ENCODE measurements around the gene EMC10.
A peak's percentile ranks its signal among the peaks of the same experiment; 100 is the strongest.

EMC10 gene

DNA sequence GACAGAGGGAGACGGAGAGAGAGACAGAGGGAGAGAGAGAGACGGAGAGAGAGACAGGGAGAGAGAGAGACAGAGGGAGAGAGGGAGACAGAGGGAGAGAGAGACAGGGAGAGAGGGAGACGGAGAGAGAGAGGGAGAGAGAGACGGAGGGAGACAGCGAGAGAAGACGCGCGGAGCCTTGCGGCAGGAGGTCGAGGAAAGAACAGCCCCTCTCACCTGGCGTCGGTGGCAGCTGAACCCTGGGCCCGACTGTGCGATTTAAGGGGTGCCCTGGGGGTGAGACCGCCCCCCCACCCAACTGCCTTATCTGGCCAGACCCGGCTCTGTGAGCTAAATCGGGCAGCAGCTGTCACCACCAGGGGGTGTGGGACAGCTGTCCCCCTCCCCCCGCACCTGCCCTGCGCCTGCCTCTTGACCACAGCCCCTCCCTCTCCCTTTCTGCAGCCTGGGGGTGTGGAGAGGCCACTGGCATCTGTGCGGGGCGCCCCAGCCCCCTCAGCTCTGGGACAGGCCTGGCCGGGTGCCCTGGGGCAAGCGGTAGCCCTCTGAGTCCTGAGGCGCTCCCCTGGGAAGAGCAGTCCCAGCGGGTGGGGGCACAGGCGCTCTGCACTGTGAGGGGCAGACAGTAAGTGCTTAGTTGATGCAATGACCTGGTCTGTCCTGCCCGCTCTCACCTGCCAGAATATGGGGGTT is 23.9 kb downstream of the EMC10 start:
- no peak for DNase-seq

DNA sequence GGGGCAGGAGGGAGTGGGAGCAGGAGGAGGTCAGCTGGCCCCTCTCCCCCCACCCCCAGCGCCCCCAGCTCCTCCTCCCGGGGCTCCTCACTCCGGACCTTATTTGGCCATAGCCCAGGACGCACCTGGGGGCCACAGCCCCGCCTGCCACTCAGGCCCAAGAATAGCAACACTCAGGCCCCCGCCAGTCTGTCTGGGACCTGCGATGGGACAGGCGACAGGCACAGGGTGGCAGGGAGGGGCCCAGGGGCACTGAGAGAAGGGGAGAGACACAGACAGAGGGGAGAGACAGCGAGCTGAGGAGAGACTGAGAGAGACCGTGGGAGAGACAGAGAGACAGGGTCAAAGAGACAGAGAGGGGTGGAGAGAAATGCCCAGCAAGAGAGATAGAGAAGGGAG is 24.4 kb downstream of the EMC10 start:
- DNase-seq, result no peak

DNA sequence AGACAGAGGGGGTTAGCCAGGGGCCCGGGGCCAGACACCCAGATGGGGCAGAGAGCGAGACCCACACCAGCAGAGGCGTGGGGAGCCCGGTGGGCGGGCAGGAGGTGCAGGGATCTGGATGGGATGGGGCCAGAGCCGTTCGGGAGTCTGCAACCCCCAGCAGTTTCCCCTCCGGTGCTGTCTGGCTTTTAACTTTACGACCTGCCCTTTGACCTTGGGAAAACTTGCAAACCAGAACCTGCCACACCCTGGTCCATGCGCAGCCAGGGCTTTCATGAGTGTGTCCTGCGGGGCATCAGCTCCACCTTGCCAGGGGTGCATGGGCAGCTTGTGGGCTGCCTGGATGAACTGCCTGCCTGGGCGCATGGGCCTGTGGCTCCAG is 24.9 kb downstream of the EMC10 start:
- no peak for DNase-seq

DNA sequence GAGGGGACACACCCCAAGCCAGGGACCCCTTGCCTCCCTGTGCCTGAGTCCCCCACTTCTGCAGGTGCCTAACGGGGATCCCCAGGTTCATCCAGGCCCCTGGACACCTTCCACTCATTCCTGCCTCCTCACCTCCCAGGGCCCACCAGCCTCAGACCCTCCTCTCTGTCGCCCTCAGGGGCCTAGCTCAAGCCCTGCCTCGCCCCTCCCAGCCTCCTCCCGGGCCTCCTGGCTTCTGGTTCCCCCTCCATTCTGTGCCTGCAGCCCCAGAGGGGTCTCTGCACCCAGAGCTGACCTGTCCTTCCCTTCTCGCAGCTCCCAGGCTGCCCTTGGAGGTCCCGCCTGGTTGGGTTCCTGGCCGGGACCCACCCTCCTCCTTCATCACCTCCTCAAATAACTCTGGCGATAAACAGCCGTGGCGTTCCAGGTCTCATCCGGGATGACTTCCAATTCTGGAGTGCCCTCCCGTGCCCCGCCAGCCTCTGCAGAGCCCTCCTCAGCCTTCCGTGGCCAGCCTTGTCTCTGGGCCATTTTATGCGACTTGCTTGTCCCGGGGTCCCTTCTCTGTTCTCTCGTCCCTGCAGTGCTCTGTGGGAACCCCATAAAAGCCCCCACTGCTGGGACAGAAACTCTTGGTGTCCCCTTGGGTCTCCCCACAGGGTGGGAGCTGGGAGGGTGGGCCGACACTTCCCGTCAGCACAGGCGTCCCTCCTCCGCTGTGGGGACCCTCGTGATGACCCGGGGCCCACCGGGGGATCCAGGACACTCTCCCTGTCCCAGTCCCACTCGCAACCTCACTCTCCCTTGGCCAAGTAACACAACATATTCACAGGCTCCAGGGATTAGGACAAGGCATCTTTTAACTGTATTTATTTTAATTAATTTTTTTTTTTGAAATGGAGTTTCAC is 25.5 kb downstream of the EMC10 start:
- DNase-seq, result no peak

DNA sequence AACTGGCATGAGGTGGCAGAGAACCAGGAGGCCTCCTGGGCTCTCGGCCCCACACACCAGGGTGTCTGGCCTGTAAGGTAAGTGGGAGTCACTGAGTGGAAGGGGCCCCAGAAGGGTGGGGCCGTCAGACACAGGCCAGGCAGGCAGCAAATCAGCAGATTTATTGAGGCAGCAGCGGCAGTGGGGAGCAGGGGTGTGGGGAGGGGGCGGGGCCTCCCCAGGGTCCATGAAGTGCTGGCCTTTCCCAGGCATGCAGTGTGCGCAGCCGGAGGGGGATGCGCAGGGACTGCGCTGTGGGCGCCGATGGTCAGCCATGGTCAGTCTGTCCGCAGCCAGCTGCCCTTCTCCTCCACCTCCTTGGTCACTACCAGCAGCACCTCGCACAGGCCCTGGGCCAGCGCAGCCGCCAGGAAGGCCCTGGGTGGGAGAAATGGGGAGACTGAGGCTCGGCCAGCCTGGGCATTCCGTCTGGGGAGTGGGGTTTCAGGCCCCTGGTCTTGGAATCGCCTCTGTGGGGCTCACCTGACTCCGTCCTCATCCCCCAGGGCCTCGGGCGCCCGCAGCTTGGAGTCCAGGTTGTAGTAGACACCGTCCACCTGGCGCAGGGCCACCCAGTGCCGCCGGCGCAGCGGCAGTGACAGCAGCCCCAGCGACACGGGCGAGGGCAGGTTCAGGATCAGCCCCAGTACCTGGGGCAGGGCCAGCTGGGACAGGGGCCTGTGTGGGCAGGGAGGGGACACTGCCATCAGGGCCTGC is 29.7 kb downstream of the EMC10 start:
- no peak for DNase-seq

DNA sequence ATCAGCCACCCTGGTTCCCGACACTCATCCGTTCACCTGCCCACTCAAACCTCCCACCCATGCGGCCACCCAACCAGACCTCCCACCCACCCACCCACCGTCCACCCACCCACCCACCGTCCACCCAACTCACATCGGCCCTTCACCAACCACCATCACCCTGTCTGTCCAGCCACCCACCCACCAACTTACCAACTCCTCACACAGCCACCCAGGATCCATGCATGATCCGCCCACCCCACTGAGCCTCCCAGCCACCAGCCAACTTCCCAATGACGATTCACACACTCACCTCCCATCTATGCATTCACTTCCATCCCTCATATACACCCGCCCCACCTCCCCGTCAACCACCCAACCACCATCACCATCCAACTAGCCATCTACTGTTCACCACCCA is 30.4 kb downstream of the EMC10 start:
- DNase-seq, result no peak

DNA sequence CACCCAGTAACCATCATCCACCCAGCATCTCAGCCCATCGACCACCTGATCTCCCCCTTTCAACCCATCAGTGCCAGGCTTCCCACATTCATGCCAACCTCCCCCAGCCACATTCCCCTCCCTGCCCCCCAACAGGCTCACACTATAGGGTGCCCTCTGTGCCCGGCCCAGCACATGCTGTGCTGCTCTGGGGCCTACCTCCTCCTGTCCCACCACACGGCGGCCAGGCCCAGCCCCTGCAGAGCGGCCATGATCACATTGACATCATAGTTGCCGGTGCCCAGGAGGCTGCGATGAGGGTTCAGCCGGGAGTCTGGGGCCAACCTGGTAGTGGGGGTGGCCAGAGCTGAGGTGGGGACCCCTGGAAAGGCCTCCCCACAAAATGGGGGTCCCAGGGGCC is 31.1 kb downstream of the EMC10 start:
- DNase-seq, result no peak

DNA sequence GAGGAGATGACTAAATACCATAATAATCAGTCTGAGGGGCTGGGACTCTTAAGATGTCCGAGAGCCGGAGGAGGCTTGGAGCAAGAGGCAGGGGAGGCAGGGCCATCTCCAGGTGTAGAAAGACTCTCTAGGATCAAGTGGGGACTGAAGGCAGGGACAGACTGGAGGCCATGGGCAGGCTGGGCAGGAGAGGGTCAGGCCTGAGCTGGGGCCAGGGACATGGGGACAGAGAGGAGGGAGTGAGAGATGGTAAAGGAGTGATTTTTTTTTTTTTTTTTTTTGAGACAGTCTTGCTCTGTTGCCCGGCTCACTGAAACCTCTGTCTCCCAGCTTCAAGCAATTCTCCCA is 32.5 kb downstream of the EMC10 start:
- DNase-seq, result no peak

DNA sequence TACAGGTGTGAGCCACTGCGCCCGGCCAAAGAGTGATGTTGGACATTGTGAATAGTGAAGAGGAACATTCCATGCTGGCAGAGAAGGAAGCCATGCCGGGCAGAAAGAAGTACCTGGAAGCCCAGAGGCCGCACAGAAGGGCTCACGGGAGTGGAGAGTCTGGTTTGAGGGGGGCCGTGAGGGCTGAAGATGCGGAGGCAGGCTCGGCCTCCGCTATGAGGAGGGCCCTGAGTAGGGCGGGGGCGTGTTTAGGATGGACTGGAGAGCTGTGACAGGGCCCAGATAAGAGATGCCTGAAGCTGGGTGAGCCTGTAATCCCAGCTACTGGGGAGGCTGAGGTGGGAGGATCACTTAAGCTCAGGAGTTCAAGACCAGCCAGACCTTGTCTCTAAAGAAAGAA is 33.1 kb downstream of the EMC10 start:
- no peak for DNase-seq

DNA sequence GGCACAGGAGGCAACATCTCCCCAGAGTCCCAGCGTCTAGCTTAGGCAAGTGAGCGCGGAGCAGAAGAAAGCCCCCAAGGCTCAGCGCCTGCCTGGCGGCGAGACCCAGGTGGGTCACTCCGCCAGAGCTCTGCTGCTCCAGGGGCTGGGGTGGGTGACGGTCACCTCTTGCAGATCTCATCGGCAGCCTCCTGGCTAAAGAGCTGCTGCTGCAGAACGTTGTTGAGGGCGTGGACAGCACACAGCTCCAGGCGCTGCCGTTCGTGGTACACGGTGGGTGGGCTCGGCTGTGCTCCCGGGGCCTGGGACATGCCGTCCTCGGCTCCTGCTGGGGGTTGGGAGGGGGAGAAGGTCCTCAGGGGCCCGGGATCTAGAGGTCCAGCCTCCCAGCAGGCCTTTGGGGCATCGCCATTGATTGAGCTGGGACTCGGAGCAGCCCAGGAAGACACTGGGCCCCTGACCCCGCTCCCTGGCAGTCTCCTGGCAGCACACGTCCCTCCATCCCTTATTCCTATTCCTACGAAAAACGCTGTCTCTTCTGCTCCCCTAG is 33.9 kb downstream of the EMC10 start:
- DNase-seq, result no peak

DNA sequence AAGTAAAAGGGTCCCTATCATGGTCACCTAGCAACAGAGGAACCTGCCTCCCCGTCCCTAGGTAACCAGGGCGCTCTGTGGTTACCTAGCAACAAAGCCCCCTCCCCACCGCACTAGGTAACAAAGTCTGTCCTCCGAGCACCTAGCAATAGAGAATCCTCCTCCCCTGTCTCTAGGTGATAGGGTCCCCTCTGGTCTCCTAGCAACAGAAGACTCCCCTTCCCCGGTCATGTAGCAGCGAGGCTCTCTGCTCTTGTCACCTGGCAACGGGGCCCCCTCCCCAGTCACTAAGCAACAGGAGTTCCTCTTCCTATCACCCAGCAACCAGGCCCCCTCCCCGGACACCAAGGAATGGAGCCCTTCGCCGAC is 34.4 kb downstream of the EMC10 start:
- peak; percentile 47 for DNase-seq

DNA sequence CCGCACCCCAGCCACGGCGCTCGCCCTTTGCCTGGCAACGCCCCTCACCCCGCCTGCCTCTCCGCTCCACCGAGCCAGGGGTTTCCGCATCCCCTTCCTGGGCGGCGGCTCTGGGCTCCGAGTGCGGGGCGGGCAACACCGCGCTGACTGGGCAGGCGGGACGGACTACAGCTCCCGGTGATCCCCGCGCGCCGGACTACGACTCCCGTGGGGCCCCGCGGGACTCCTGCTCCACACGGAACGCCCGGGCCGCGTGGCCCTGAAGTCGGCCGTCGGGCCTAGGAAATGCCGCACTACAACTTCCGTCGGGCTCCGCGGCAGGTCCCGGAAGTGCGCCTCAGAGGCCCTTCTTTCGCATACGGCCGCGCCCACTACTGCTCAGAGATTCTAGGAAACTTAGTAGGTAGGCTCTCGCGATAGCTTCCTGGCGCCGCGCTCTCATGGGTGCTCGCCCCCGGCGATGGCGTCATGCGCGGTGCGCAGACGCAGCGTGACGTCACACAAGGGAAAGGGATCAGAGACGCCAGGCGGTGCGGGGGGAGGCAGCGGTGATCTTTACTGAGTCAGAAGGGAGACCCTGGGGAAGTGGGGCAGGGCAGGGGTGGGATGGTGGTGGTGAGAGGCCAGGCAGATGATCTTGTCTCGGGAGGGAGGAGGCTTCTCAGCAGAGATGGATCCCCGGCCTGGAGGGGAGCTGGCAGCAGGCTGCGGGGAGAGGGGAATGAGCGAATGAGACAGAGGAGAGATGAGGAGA is 34.9 kb downstream of the EMC10 start, which contains the start of gene JOSD2:
Gene JOSD2 (minus strand): TSS at position 123 of the 754 bp plus-strand sequence. CDS start 760 bp downstream, outside the sequence.
- DNase-seq, result peak; percentile 86

DNA sequence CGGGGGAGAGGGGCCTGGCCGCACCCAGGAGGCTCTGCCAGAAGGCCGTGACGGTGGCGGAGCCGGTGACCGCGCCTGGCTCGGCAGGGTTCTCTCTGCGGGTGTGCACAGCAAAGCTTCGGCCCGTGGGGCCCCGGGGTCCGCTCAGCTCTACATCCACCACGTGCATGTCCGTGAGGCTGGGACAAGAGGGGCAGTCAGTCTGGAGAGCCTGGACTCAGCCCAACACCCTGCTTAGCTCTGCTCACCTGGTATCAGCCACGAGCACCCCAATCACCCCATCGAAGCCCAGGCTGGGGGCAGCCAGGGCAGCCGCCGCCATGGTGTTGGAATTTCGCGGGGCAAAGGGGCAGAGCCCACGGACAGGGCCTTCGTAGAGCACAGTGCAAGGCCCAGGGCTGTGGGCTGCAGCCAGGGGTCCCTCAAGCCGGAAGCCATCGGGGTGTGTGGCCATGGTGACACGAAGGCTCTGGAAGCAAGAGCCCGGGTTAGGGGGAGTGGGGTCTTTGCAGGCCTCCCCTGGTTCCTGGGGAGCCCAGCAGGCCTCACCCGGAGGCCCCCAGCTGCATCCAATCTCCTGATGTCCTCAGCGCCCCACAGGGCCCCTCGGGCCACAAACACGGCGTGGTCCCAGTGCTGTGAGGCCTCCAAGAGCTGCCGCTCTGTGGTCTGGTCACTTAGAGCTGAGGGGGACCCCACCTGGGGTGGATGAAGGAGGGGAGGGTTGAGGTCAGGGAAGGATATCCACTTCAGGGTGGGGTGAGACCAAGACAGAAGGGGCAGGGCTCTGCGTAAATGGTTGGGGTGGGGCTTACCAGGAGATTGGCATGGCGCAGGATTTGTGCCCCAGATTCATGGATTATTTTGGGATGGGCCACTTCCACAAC is 36.0 kb downstream of the EMC10 start:
- DNase-seq, result no peak

DNA sequence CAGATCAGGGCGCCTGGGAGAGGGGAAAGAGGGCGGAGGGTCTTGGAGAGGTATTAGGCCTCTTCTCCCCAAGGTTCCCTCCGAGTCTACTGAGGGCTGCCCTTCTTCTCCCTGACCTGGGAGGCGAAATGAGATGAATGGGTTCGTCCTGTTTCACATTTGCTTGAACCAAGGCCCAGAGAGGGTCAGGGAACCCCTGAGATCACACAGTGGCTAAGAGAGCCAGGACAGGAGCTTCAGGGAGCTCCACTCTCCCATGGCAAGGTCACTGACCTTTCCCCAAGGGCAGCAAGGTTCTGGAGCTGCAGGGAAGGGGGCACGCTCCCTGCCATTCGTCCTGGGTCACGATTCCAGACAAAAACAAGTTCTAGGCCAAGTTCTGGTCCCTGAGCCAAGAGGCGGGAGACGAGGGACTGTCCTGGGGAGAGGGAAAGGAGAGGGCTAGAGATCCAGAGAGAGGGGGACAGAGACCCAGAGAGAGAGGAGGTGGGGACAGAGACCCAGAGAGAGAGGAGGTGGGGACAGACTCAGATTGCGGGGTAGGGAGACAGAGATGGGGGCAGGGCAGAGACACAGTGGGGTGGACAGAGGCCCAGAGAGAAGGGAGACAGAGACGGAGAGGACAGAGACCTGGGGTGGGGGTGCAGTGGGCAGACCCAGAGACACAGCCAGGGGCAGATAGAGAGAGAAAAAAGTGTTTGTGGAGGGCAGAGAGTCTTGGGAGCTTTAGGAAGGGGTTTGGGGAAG is 36.9 kb downstream of the EMC10 start:
- DNase-seq, result no peak

DNA sequence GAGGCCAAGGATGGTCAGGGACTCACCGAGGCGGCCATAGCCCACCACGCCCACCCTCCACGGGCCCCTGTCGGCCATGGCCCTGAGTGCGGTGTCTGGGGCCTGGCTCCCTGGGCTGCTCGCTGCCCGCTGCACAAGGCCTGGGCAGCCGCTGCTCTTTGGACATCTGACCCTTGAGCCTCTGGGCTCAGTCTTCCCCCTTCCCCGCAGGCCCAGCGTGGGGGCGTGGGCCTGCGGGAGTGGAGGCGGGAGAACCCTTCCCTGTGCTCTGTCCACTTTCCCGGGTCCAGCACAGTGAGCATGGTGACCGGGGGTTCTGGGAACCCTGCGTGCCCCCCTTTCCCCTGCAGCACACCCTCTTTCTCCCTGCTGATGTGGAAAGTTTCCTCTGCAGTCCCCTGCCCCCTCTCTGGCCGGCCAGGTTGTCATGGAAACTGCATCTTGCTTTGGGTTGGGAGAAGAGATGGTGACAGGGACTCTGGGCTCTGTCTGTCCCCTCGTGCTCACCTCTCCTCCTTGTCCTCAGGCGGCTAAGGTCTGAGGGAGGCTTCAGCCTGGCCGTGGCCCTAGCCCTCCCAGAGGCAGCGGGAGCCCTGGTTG is 37.5 kb downstream of the EMC10 start, which contains the start of gene ASPDH:
Gene ASPDH (minus strand): TSS at position 168 of the 600 bp plus-strand sequence. CDS start 90 bp downstream, at position 78.
- DNase-seq, result no peak

DNA sequence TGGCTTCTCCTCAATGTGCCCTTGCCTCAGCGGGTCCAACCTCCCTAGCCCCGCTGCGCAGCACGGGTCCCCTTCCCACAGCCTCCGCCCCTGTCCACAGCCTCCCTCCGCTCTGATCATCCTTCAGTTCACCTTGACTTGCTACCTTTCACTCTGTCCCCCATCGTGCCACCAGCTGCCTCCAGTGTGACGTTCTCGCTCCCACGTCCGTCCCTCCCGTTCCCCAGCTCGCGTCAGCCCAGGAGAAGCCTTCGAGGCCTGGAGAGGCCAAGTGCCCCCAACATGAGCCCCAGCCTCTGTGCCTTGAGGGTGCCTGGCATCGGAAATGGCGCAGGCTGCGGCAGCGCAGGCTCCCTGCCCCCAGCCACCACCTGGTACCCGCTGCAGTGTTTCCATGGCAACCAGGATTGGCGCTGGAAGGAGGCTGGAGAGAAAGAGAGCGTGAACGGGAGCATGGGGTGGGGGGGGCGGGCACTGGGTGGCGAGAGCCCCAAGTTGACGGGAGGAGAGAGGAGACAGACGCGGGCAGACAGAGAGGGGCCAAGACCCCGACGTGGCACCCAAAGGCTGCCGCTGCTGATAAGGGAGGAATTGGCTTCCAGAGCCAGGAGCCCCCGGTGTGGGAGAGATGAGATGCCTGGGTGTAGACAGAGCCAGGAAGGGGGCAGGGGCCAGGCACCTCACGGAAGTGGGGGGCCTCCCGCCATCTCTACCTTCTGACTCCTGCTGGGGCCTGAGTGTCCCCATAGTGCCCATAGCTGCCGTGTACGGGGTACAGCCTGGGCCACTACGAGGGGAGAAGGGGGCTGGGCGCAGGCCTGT is 38.2 kb downstream of the EMC10 start:
- peak; percentile 58 for DNase-seq

DNA sequence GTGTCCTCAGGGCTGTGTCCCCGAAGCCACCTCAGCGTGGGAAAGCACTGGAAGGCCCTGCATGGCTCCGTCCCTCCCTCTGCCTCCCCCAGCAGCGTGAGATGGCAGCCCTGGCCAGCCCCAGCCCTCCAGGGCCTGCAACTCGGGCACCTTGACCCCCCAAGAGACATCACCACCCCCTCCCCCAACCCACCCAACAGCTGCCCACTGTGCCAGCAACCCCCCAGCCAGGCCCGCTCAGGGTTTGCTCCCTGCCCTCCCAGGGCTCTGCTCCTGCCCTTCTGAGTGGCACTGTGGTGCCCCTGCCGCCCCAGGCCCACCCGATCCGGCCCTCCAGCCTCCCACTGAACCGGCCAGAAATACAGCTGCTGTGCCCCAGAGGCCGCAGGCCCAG is 38.9 kb downstream of the EMC10 start:
- DNase-seq, result no peak

DNA sequence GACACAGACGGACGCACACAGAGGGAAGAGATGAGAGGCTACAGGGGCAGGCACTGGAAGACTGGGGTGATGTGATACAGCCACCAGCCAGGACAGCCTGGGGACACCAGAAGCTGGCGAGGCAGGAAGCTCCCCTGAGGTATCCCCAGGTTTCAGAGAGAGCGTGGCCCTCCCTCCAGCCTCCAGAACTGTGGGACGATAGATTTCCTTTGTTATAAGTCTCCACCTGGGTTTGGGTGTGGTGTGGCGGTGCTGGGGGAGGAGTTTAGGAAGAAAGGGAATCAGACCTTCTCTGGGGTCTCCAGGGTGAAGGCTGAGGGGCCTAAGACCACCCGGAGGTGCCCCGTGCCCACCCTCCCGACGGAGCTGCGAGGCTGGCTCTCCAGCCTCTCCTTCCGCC is 40.1 kb downstream of the EMC10 start:
- DNase-seq, result no peak

DNA sequence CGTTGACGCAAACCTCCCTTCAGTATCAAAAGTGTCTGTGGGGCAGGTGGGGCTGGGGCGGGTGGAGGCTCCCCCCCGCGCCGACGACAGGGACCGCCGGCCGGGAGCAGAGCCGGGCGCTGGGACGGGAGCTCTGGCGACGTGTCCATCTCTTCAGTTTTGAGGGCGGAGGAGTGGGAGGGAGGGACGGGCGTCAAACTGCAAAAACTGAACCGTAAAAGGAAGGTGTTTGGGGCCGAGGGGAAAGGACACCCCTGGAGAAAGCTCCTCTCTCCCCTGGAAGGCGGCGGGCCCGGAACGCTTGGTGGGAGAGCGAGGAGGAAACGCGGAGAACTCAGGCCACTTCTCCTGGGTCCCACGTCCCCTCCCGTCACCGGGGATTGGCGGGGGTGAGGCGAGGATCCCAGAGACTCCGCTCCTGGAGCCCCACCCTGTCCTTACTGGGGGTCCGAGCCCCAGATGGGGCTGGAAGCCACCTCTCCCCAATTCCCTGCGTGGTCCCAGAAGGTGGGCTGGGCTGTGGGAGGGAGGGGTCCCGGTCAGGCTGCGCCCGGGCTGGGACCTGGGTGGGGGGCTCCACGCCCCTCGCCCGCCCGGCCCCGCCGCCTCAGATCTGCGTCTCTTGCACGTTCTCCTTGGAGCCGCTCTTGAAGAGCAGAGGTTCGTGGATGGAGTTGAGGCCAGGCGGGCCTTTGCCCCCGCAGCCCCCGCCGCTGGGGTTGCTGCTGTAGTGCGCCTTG is 40.8 kb downstream of the EMC10 start:
- no peak for DNase-seq
